GDM1 (cell line): ENCODE results near the gene TPCN1.

Source experiments
- DNase-seq: peaks from one replicate; lab custom pipeline; 2025; lab: John Stamatoyannopoulos, UW

Gene TPCN1

GRCh38 chr12:113287146-113287898 is 66.1 kb downstream of the TPCN1 start:
- DNase-seq: no peak

DNA sequence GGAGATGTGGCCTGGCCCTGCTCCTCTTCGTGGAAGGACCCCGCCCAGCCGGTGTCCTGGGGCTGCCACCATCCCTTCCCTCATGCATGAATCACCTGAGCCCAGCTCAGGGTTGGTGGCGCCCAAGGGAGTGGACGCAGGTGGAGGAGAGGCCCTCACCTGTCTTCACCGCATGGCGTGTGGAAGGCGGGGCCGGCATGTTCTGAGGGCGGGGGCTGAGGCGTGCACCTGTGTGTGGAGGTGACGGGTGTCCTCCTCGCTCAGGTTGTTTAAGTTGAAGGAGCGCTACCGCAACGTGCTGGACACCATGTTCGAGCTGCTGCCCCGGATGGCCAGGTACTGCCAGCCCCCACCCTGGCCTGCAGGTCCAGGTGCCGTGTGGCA is 66.6 kb downstream of the TPCN1 start:
- no peak for DNase-seq

GRCh38 chr12:113289361-113289760 is 68.1 kb downstream of the TPCN1 start:
- no peak for DNase-seq

DNA sequence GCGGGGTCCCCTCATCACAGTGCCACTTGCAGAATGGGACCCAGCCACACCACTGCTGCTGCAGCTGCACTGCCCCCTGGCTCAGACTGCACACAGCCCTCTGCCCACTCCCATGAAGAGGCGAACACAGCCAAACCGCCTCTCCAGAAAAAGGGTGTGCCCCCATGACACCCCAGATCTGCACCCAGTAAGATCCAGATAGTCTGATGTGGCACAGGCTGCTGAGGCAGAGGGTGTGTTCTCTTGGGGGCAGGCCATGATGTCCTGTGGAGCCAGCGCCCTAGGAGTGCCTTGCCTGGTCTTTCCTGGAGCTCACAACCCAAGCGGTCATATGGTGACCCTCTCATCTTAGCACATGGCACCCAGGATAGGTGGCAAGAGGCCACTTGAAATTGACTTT is 69.2 kb downstream of the TPCN1 start:
- no peak for DNase-seq

DNA sequence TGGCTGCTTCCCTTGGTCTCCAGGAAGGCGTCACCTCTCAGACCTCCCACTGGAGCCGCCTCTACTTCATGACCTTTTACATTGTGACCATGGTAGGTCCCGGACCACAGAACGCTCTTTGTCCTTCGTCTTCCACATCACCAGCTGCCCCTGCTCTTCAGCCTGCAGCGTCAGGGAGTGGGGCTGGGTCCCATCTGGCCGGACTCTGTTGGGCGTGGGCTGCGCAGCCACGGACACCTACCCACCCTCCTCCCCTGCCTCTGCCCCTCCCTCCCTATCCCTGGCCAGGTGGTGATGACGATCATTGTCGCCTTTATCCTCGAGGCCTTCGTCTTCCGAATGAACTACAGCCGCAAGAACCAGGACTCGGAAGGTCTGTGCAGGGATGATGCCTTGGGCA is 70.3 kb downstream of the TPCN1 start:
- no peak for DNase-seq

DNA sequence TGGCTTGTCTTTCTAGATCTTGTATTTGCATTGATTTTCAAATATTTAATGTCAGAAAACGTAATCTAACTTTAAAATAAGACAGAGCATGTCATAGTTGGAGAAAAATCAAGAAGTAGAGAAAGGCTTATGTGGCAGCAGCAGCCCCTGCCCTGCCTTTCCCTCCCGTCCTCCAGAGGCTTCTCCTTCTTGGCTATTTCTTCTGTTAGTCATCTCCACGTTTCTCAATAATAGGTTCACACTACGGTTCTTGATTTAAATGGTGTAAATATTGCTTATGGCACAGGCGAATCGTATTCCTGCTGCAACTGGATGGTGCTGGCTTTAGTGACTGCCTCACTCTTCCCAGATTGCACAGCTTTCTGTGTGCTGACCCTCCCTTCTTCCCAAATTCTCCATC is 70.8 kb downstream of the TPCN1 start:
- DNase-seq: no peak

- DNase-seq: no peak
Observed at GRCh38 chr12:113292547-113292946, 71.3 kb downstream of the TPCN1 start.

- DNase-seq: no peak
Observed at GRCh38 chr12:113293100-113293499, 71.8 kb downstream of the TPCN1 start.

GRCh38 chr12:113295886-113296556 is 74.8 kb downstream of the TPCN1 start:
- DNase-seq: no peak

DNA sequence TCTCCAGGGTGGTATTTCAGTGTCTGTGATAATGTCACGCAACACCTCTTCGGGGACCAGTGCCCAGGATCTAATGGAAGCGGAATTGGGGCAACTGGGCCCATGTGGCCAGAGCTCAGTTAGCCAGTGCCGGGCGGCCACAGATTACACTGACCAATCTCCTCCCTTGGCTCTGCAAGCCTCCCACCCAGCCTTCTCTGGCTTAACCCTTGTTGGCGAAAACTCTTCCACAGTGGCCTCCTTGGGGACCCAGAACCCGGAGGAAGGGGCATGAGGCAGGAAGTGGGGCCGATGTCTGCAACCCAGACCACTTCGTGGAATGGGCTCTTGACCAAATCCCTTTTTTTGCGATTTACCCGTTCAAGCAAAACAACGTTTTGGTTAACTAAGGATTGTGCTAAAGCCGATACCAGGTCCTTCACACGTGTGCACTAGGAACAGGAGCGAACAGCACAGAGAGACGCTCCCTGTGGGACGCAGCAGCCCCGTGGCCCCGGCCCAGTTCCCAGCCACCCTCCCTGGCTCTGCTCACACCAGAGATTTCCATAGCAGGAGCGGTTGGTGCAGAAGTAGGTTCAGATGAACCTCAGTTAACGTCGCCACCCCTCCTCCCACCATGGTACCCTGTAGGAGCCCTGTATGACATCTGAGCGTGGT is 75.4 kb downstream of the TPCN1 start:
- DNase-seq: no peak

GRCh38 chr12:113297214-113297587 is 75.9 kb downstream of the TPCN1 start:
- DNase-seq: no peak

DNA sequence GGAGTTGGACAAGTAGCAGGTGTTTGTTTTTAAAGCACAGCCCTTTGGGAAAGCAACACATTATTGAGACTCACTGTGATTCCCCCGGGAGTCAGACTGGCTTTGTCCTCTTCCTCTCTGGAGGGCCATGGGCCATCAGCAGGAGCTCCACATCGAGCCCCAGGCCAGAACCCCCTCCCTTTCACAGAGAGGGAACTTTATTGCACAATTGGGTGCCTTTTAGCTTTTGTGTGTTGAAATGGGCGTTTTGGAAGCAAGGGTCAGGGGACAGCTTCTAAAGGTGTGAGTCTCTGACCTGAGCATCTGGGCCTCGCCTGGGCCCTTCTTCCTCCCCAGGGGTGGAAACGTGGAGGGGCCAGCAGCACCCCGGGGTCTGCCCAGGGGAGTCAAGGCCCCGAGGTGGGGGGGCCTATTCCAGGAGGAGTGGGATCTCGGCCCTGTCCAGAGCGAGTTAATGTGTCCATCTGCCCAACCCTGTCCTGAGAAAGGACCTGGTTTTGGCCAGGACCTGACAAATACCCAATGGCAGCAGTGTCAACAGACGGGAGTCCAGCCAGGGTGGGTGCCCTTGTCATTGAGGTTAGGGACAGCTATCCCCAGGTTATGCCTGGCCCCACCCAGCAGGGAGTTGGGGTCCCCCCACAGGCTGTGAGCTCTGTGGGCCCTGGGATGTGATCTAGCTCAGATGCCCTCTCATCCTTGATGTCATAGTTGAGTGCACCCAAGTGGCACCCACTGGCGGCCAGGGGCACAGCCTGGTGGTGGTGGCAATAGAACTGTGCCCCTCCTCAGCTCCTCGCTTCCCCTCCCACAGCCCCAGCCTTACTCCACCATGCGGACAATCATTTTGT is 76.6 kb downstream of the TPCN1 start:
- no peak for DNase-seq

DNA sequence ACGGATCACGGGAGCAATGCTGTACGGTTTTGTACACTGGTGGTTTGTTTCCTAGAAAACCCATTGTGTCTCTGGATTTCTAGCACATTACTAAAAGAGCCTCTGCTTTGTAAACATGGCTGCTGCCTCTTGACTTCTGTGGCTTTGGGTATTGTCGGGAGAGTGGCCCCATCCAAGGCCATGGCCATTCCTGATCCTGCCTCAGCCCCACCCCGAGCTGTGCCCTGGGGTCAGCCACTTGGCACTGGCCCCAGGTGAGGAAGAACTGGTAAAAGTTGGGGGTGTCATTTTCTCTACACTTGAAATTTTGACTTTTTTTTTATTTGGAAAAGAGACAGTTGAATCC is 77.2 kb downstream of the TPCN1 start:
- no peak for DNase-seq

GRCh38 chr12:113298861-113299545 is 77.7 kb downstream of the TPCN1 start:
- DNase-seq: no peak

DNA sequence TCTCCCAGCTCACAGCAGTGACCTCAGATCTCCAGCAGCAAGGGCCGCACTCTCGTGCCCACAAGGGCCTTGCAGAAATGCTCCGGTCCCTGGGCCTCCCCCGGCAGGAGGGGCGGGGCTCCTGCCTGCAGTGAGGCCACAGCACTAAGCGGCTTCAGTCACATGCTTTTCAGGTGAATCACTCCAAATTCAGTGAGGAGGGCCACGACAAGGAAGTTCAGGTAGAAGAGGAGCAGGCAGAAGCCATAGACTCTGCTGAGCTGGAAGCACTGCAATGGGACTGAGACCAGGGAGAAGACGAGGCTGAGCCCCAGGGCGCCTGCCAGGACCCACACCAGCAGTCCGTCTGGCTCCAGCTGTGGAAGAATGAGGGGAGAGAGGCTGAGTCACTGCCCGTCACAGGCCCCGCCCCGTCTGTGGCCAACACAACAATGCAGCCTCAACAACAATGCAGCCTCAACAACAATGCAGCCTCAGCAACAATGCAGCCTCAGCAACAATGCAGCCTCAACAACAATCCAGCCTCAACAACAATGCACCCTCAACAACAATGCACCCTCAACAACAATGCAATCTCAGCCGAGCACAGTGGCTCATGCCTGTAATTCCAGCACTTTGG is 78.5 kb downstream of the TPCN1 start:
- DNase-seq: no peak

DNA sequence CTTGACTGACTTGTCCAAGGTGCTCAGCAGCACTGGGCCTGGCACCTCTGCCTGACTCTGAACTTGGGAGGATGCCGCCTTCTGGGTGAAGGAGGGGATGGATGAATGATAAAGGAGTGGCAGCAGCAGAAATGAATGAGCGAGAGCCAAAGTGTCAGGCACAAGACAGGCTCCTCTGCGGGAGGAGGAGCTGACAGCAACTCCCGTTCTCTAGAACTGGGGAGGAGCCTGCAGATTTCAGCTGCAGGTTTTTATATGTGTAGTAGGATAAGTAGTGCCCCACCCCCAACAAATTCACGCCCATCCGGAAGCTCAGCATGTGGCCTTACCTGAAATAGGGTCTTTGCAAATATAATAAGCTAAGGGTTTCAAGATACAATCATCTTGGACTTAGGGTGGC is 80.5 kb downstream of the TPCN1 start:
- DNase-seq: no peak

DNA sequence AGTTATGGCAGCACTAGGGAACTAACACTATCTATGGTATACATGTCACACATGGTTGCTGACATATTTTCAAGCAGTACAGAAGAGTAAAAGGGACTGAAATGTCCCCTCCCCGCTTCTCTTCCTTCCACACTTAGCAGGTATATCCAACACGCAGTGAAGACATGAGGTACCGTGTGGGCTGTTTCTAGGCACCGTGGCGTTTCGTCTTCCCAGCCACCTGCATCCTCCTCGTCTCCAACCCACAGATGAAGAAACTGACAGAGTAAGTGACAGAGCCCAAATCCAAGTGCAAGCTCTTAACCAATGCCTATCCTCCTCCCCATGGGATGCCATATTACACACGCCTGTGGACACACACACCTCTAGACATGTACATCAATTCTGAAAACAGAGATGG is 81.2 kb downstream of the TPCN1 start:
- no peak for DNase-seq

DNA sequence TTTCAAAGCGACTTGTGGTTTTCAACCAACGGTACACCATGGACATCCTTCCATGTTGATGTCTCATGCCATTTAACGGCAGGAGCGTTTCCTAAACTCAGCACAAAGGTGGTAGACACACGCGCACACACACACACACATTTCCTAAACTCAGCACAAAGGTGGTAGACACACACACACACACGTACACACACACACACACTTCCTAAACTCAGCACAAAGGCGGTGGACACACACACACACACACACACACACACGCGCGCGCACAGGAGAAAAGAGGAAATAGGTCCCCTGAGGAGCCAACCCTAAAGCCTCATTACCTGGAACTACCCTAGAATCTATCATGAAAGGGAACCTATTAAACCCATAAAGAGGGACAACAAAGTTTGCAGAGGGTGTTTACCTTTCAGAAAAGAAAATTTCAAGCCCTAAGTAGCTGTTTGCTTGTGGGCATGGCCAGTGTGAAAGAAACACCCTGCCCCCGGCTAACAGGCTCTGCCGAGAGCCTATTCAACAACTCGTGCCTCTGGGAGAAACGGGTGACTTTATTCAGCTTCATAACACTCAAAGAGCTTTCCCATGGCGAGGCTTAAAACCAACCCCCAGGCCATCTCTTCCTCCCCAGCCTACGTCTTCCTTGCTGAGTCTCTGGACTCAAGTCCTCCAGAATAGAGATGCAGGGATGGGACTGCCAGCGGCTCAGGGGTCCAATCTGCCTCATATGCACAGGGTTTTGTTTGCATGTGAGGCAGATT is 81.8 kb downstream of the TPCN1 start:
- peak; percentile 82 for DNase-seq

GRCh38 chr12:113305281-113305856 is 84.1 kb downstream of the TPCN1 start:
- no peak for DNase-seq

GRCh38 chr12:113306382-113306781 is 85.1 kb downstream of the TPCN1 start:
- DNase-seq: no peak
